Measurements from ENCODE around the gene GPR157.

DNA sequence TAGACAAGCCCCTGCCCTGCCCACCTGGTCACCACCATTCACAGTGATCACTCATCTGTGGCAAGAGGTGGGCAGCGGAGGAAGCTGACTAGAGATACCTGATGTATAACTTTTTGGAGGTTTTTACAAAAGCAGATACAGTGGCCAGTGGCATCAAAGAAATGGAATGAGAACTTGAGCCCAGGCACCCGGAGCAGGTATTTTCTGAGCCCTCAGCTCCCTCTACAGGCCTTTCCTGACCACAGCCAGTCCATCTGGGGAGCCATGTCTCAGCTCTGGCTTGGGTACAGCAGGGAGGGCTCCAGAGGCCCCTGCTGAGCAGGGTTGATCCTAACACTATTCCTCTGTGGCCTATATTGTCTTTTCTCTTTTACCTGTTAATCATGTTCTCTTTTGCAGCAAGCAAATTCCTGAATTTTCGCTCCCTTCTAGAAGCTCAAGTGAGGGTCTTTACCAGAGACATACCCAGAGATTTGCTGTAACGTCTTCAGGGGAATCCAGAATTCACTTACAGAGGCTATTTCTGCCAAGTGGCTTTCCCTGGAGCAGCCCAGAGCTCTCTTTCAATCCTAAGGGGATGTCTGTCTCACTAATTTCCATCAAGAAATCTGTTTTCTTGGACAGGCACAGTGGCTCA is 27.3 kb downstream of the GPR157 start:
- TF ChIP-seq POLR2A (IDR thresholded peaks at IDR 0.05) (no peak), EP300 (IDR thresholded peaks at IDR 0.05) (no peak)
- TF ChIP-seq, protein P1, sequence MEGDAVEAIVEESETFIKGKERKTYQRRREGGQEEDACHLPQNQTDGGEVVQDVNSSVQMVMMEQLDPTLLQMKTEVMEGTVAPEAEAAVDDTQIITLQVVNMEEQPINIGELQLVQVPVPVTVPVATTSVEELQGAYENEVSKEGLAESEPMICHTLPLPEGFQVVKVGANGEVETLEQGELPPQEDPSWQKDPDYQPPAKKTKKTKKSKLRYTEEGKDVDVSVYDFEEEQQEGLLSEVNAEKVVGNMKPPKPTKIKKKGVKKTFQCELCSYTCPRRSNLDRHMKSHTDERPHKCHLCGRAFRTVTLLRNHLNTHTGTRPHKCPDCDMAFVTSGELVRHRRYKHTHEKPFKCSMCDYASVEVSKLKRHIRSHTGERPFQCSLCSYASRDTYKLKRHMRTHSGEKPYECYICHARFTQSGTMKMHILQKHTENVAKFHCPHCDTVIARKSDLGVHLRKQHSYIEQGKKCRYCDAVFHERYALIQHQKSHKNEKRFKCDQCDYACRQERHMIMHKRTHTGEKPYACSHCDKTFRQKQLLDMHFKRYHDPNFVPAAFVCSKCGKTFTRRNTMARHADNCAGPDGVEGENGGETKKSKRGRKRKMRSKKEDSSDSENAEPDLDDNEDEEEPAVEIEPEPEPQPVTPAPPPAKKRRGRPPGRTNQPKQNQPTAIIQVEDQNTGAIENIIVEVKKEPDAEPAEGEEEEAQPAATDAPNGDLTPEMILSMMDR (IDR thresholded peaks at IDR 0.05), result peak; percentile 14 to 63 (median 38)
